Right renal cortex interstitium (tissue), 3 donors: Measurements from ENCODE around the gene CCL16. TPM values are rescaled to one million over a fixed set of nuclear protein-coding genes. Genes with fewer than 3 reads are reported as not detected.
"Not testable (repeated sequence)": the region's sequence is repeated elsewhere in the genome, so short reads cannot be mapped to it uniquely, and the experiment has no call there.

Source experiments
- DNase-seq, 3 donors: peaks; one replicate each; pipeline ENCODE4 v3.0.0-alpha.2; 2013; ENCODE audit warnings: low read depth in 3 of 3, low spot score in 2 of 3
- polyA plus RNA-seq, 3 donors: library from polyadenylated mRNA; unstranded; fragments of 120-200 nt; gene quantifications; one replicate each; pipeline ENCODE4 v1.2.1, GENCODE V29; 2013; ENCODE audit not compliant: insufficient read length in 3 of 3

Gene CCL16
- polyA plus RNA-seq, 3 donors = 0.13 to 0.14 TPM; not detected in 1

- DNase-seq = no peak
Measured at GRCh38 chr17:35943537-35943936, 37.8 kb downstream of the CCL16 start, which contains the start of gene LYZL6. Gene LYZL6 (minus strand): TSS chr17:35943713. CDS start chr17:35939356, 4,357 bp downstream.

- DNase-seq = no peak
Measured at GRCh38 chr17:35942588-35943186, 38.6 kb downstream of the CCL16 start.

- DNase-seq = not testable (repeated sequence)
Measured at GRCh38 chr17:35938492-35938891, 42.8 kb downstream of the CCL16 start.

GRCh38 chr17:35936063-35936462 lies 45.2 kb downstream of the CCL16 start:
- DNase-seq = no peak

GRCh38 chr17:35934760-35935159 lies 46.5 kb downstream of the CCL16 start:
- DNase-seq = no peak

- no peak for DNase-seq
Measured at GRCh38 chr17:35932586-35932985, 48.7 kb downstream of the CCL16 start.

GRCh38 chr17:35931794-35932425 lies 49.4 kb downstream of the CCL16 start:
- no peak for DNase-seq

- peak in 1 of 3 donors; percentile 72 for DNase-seq
Measured at GRCh38 chr17:35930211-35931065, 50.9 kb downstream of the CCL16 start, which contains the start of gene RDM1. Gene RDM1 (minus strand): TSS chr17:35930773. CDS start chr17:35930727, 46 bp downstream.

- no peak for DNase-seq
Measured at GRCh38 chr17:35927714-35928113, 53.6 kb downstream of the CCL16 start.

Other genes starting within 250 kb of the CCL16 start
- 10 to 100 TPM; 10.2 to 12.9 (median 11.2) TPM for gene RASL10B, start 249.9 kb downstream of the CCL16 start, polyA plus RNA-seq
- under 1 TPM in 1 of 3 donors, not detected in 2; 0.06 TPM for gene GAS2L2, start 228.3 kb downstream of the CCL16 start, polyA plus RNA-seq
- not detected for gene C17orf50, start 220.6 kb downstream of the CCL16 start, polyA plus RNA-seq
- 1 to 10 TPM; 1.4 to 1.5 (median 1.4) TPM for gene MMP28, start 185.9 kb downstream of the CCL16 start, polyA plus RNA-seq
- 100 to 1,000 TPM; 223 to 239 (median 239) TPM for gene TAF15, start 172.0 kb downstream of the CCL16 start, polyA plus RNA-seq
- under 1 TPM in 1 of 3 donors, not detected in 2; 0.17 TPM for gene HEATR9, start 112.6 kb downstream of the CCL16 start, polyA plus RNA-seq
- 1 to 10 TPM; 1.4 to 2.3 (median 1.6) TPM for gene CCL5, start 101.1 kb downstream of the CCL16 start, polyA plus RNA-seq
- 1 to 10 TPM; 1.9 to 2.6 (median 2.2) TPM for gene RDM1, start 50.7 kb downstream of the CCL16 start, polyA plus RNA-seq
- gene LYZL6, start 37.8 kb downstream of the CCL16 start, polyA plus RNA-seq = not detected
- gene CCL14, start 5.2 kb upstream of the CCL16 start, polyA plus RNA-seq = 10 to 100 TPM; 14.1 to 25.3 (median 16.3) TPM
- gene CCL15, start 20.1 kb upstream of the CCL16 start, polyA plus RNA-seq = 1 to 10 TPM; 6.4 to 8.1 (median 7.9) TPM
- under 1 TPM in 1 of 3 donors, not detected in 2; 0.38 TPM for gene CCL23, start 36.5 kb upstream of the CCL16 start, polyA plus RNA-seq
- not detected for gene CCL18, start 82.8 kb upstream of the CCL16 start, polyA plus RNA-seq
- 1 to 10 TPM; 2.4 to 5.0 (median 4.2) TPM for gene CCL3, start 108.6 kb upstream of the CCL16 start, polyA plus RNA-seq
- 1 to 10 TPM; 1.3 to 5.0 (median 2.0) TPM for gene CCL4, start 122.3 kb upstream of the CCL16 start, polyA plus RNA-seq
- gene TBC1D3B, start 195.1 kb upstream of the CCL16 start, polyA plus RNA-seq = 1 to 10 TPM; 3.4 to 5.0 (median 4.0) TPM
- gene CCL3L1, start 215.3 kb upstream of the CCL16 start, polyA plus RNA-seq = 1 to 10 TPM; 1.6 to 2.1 (median 1.6) TPM
- 1 to 10 TPM; 2.4 to 4.6 (median 3.2) TPM for gene CCL4L2, start 229.6 kb upstream of the CCL16 start, polyA plus RNA-seq